Mesenchymal stem cell (in vitro differentiated cells and primary cell): ENCODE results near the gene SCAF1.
A peak's percentile ranks its signal among the peaks of the same experiment; 100 is the strongest.

Source experiments
- DNase-seq: peaks from one replicate; pipeline ENCODE4 v3.0.0-alpha.2; 2013
- H2AFZ ChIP-seq: one replicate; pipeline ENCODE4 v1.6.1; 2013; ENCODE audit warnings: low read depth, mild to moderate bottlenecking, control low read depth, inconsistent platforms, low read length, moderate library complexity
- H2AK5ac ChIP-seq: 2 replicates; pipeline ENCODE4 v1.6.1; 2013; ENCODE audit warnings: low read length, moderate library complexity, mild to moderate bottlenecking, inconsistent platforms; ENCODE audit not compliant: severe bottlenecking
- H2BK120ac ChIP-seq: one replicate; pipeline ENCODE4 v1.6.1; 2013; ENCODE audit warnings: low read depth, mild to moderate bottlenecking, inconsistent platforms, low read length, moderate library complexity
- H2BK12ac ChIP-seq, 2 experiments: one replicate each; pipeline ENCODE4 v1.6.1; 2013; ENCODE audit warnings: inconsistent platforms in 2 of 2, low read length in 2 of 2, mild to moderate bottlenecking in 2 of 2, moderate library complexity in 2 of 2, control low read depth in 1 of 2
- H2BK15ac ChIP-seq: one replicate; pipeline ENCODE4 v1.6.1; 2013; ENCODE audit warnings: mild to moderate bottlenecking, low read depth, inconsistent platforms; ENCODE audit not compliant: poor library complexity, severe bottlenecking
- H2BK5ac ChIP-seq: 2 replicates; pipeline ENCODE4 v1.6.1; 2013; ENCODE audit warnings: low read depth, mild to moderate bottlenecking, low read length, control low read depth, inconsistent platforms; ENCODE audit not compliant: poor library complexity, severe bottlenecking
- H3K14ac ChIP-seq, 2 experiments: one replicate each; pipeline ENCODE4 v1.6.1; 2013; ENCODE audit warnings: inconsistent platforms in 2 of 2, low read length in 2 of 2, control low read depth in 1 of 2, mild to moderate bottlenecking in 1 of 2, moderate library complexity in 1 of 2
- H3K18ac ChIP-seq, 2 experiments: one replicate each; pipeline ENCODE4 v1.6.1; 2013; ENCODE audit warnings: inconsistent platforms in 2 of 2, low read length in 2 of 2, control low read depth in 1 of 2, low read depth in 1 of 2, mild to moderate bottlenecking in 1 of 2
- H3K23ac ChIP-seq, 2 experiments: one replicate each; pipeline ENCODE4 v1.6.1; 2013; ENCODE audit warnings: inconsistent platforms in 2 of 2, low read length in 2 of 2, mild to moderate bottlenecking in 2 of 2, moderate library complexity in 2 of 2, control low read depth in 1 of 2
- H3K27ac ChIP-seq: 2 replicates; pipeline ENCODE4 v1.5.1; 2013; ENCODE audit warnings: mild to moderate bottlenecking, moderate library complexity, low read length, control low read depth, inconsistent platforms; ENCODE audit not compliant: poor library complexity, severe bottlenecking
- H3K27me3 ChIP-seq, 2 experiments: 2 replicates each; pipeline versions ENCODE4 v1.6.1 to v1.7.0; 2013; ENCODE audit warnings: low read length in 2 of 2, mild to moderate bottlenecking in 2 of 2, moderate library complexity in 2 of 2, control low read depth in 1 of 2, inconsistent platforms in 1 of 2; ENCODE audit not compliant: control insufficient read depth in 1 of 2, insufficient read depth in 1 of 2
- H3K36me3 ChIP-seq, 2 experiments: 2 replicates each; pipeline versions ENCODE4 v1.6.1 to v1.7.0; 2013; ENCODE audit warnings: low read length in 2 of 2, control low read depth in 1 of 2, inconsistent platforms in 1 of 2, low read depth in 1 of 2, mild to moderate bottlenecking in 1 of 2; ENCODE audit not compliant: insufficient read depth in 2 of 2, control insufficient read depth in 1 of 2
- H3K4ac ChIP-seq, 2 experiments: one replicate each; pipeline ENCODE4 v1.6.1; 2013; ENCODE audit warnings: inconsistent platforms in 2 of 2, low read length in 2 of 2, mild to moderate bottlenecking in 2 of 2, moderate library complexity in 2 of 2, control low read depth in 1 of 2, low read depth in 1 of 2
- H3K4me1 ChIP-seq: 2 replicates; pipeline ENCODE4 v1.6.1; 2013; ENCODE audit warnings: low read depth, low read length, control low read depth; ENCODE audit not compliant: control insufficient read depth, insufficient read depth
- H3K4me2 ChIP-seq: 2 replicates; pipeline ENCODE4 v1.6.1; 2013; ENCODE audit warnings: low read length, mild to moderate bottlenecking, inconsistent platforms; ENCODE audit not compliant: poor library complexity, severe bottlenecking
- H3K4me3 ChIP-seq, 2 experiments: 2 replicates each; pipeline versions ENCODE4 v1.5.1 to v1.7.0; 2013; ENCODE audit warnings: low read length in 2 of 2, mild to moderate bottlenecking in 2 of 2, control low read depth in 1 of 2, low read depth in 1 of 2; ENCODE audit not compliant: insufficient read depth in 1 of 2
- H3K79me1 ChIP-seq: replicated peaks from 2 replicates; pipeline ENCODE4 v1.6.1; 2013; ENCODE audit warnings: mild to moderate bottlenecking, control low read depth, low read length, inconsistent platforms; ENCODE audit not compliant: poor library complexity, severe bottlenecking
- H3K9ac ChIP-seq: 2 replicates; pipeline ENCODE4 v1.7.0; 2013; ENCODE audit warnings: mild to moderate bottlenecking, low read length, moderate library complexity
- H3K9me3 ChIP-seq: 2 replicates; pipeline ENCODE4 v1.7.0; 2013; ENCODE audit warnings: mild to moderate bottlenecking, low read length; ENCODE audit not compliant: control insufficient read depth
- H4K8ac ChIP-seq: one replicate; pipeline ENCODE4 v1.6.1; 2013; ENCODE audit warnings: inconsistent platforms, mild to moderate bottlenecking, low read length, moderate library complexity
- H4K91ac ChIP-seq: one replicate; pipeline ENCODE4 v1.6.1; 2013; ENCODE audit warnings: mild to moderate bottlenecking, low read length, inconsistent platforms
- WGBS: methylation state at CpG from one replicate; pipeline ENCODE4 v1.1.7; 2013; ENCODE audit warnings: mixed read lengths; 5-methylcytosine and 5-hydroxymethylcytosine counted together

Gene SCAF1

DNA sequence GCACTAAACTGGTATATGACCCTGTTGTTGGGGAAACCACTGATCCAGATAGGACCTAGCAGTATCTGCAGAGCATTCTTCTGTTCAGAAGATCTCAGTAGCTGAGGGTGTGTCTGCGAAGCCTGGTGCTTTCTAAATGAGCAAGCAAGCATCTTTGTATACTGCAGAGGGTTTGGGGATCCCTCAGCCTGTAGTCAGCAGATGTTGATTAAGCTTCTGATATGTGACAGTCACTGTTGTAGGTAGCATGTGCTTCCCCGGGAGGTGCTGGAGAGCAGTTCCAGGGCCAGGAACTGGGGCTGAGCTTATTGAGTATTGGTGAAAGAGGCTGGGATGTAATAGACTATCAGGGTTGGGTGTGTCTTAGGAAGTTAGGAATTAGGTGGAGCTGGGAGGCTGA, 1.5 kb downstream of the SCAF1 start:
- H3K79me1 ChIP-seq = peaks cover 10% of the 10 kb centered on the region
- peak overlapping the region in 1 of 2 experiments; percentile 100 for H3K4me3 ChIP-seq
- 85% methylated on average over 2 of the region's 2 CpGs for whole genome bisulfite sequencing
- H3K27ac ChIP-seq = no peak overlapping the region
- H4K91ac ChIP-seq = no peak overlapping the region
- no peaks in the 10 kb centered on the region for H3K9me3 ChIP-seq
- H2BK12ac ChIP-seq = peak overlapping the region in 1 of 2 experiments; percentile 19
- H3K36me3 ChIP-seq = peaks cover 36% of the 10 kb centered on the region in 2 experiments
- DNase-seq = no peak
- H3K23ac ChIP-seq = no peak overlapping the region
- no peak overlapping the region for H3K18ac ChIP-seq
- no peak overlapping the region for H2BK120ac ChIP-seq
- H3K9ac ChIP-seq = peak overlapping the region; percentile 100
- peak overlapping the region; percentile 58 for H3K4me2 ChIP-seq
- no peak overlapping the region for H2AK5ac ChIP-seq
- H2BK5ac ChIP-seq = no peak overlapping the region
- H3K4ac ChIP-seq = no peak overlapping the region
- peaks cover 25% of the 10 kb centered on the region for H3K4me1 ChIP-seq
- H4K8ac ChIP-seq = no peak overlapping the region
- H2AFZ ChIP-seq = no peak overlapping the region
- H3K27me3 ChIP-seq = no peaks in the 10 kb centered on the region
- H3K14ac ChIP-seq = no peak overlapping the region
- no peak overlapping the region for H2BK15ac ChIP-seq

DNA sequence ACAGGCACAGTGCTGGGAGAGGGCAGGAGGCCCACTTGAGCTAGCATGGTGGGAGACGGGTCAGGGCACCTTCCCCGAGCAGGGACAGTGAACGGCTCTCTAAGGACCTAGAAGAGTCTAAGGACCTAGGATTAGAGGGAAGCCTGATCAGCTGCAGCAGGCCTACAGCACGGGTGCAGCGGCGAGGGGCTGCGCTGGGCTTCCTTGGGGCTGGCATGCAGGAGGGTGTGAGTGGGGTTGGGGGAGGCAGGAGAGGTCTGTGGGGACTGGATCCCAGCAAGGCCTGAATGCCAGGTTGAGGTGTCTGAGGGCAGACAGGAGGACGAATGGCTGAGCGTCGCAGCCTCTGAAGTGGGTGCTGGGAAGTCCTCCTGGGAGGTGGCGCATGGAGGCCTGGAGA, 3.6 kb downstream of the SCAF1 start:
- 97% methylated on average over 11 of the region's 11 CpGs for WGBS
- peaks cover 12% of the 10 kb centered on the region for H3K79me1 ChIP-seq

DNA sequence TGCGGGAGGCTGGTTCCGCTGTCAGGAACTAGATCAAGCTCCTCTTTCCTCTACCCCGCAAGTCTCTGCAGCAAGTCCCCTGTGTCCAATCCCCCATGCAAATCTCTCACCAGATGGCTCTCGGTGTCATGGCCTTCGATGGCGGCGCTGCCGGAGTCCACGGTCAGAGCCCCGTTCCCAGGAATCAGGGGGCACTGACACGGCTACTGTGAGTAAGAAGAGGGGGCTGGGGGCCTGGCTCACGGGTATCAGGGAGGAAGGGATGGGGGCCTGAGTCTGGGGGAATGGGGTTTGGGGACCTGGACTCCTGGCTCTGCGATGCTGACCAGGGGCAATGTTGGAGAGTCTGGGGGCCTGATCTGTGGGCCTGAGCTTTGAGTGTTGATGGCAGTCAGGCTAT, 4.0 kb downstream of the SCAF1 start:
- DNase-seq = no peak
- Histone ChIP-seq H3K9ac (no peak overlapping the region), H3K36me3 (peaks cover 52 to 55% of the 10 kb centered on the region in 2 experiments), H3K23ac (no peak overlapping the region), H2BK12ac (no peak overlapping the region), H2AK5ac (no peak overlapping the region), H3K4me3 (no peak overlapping the region), H4K8ac (no peak overlapping the region), H3K18ac (no peak overlapping the region), H3K4me1 (peaks cover 18% of the 10 kb centered on the region), H3K27me3 (no peaks in the 10 kb centered on the region), H2BK5ac (no peak overlapping the region), H3K4me2 (no peak overlapping the region), H2BK120ac (no peak overlapping the region), H3K79me1 (peaks cover 14% of the 10 kb centered on the region), H2BK15ac (no peak overlapping the region), H3K27ac (no peak overlapping the region), H3K9me3 (no peaks in the 10 kb centered on the region), H3K4ac (no peak overlapping the region), H3K14ac (no peak overlapping the region), H4K91ac (no peak overlapping the region), H2AFZ (no peak overlapping the region)
- WGBS = over 99% methylated on average over 13 of the region's 13 CpGs

More for the DNA sequence above, 3.6 kb downstream of the SCAF1 start:
- Histone ChIP-seq H4K91ac (no peak overlapping the region), H3K36me3 (peaks cover 51 to 52% of the 10 kb centered on the region in 2 experiments), H3K27ac (no peak overlapping the region), H2AFZ (no peak overlapping the region), H3K14ac (no peak overlapping the region), H3K4me2 (no peak overlapping the region), H2BK120ac (no peak overlapping the region), H3K4me3 (no peak overlapping the region), H3K18ac (no peak overlapping the region), H3K27me3 (no peaks in the 10 kb centered on the region), H2AK5ac (no peak overlapping the region), H2BK15ac (no peak overlapping the region), H3K9me3 (no peaks in the 10 kb centered on the region), H3K9ac (peak overlapping the region; percentile 51), H4K8ac (peak overlapping the region; percentile 19), H3K4ac (no peak overlapping the region), H2BK5ac (no peak overlapping the region), H2BK12ac (no peak overlapping the region), H3K4me1 (peaks cover 18% of the 10 kb centered on the region), H3K23ac (no peak overlapping the region)
- DNase-seq = no peak

DNA sequence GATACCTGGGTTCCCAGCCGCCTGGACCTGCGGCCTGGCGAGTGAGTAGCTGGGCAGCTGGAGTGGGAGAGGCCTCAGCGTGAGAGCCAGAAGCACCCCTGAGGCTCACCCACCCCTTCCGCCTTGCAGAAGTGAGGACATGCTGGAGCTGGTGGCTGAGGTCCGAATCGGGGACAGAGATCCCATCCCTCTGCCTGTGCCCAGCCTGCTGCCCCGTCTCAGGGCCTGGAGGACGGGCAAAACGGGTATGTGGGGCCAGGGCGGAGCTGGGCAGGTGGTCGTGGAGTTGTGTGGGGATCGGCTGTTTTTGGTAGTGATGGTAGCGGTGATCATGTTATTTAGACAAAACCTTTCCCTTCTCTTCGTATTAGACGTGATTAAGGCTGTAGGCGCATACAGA, 4.6 kb downstream of the SCAF1 start:
- H2BK12ac ChIP-seq = no peak overlapping the region
- peaks cover 17% of the 10 kb centered on the region for H3K79me1 ChIP-seq
- H3K14ac ChIP-seq = no peak overlapping the region
- no peak overlapping the region for H4K8ac ChIP-seq
- peaks cover 18% of the 10 kb centered on the region for H3K4me1 ChIP-seq
- no peak overlapping the region for H3K23ac ChIP-seq
- H2AFZ ChIP-seq = no peak overlapping the region
- no peak overlapping the region for H2BK120ac ChIP-seq
- H3K9me3 ChIP-seq = no peaks in the 10 kb centered on the region
- no peak overlapping the region for H2BK15ac ChIP-seq
- no peak overlapping the region for H2AK5ac ChIP-seq
- no peak overlapping the region for H3K4ac ChIP-seq
- H3K36me3 ChIP-seq = peaks cover 52 to 61% of the 10 kb centered on the region in 2 experiments
- no peak overlapping the region for H3K9ac ChIP-seq
- H3K18ac ChIP-seq = no peak overlapping the region
- no peaks in the 10 kb centered on the region for H3K27me3 ChIP-seq
- H2BK5ac ChIP-seq = no peak overlapping the region
- H4K91ac ChIP-seq = no peak overlapping the region
- no peak overlapping the region for H3K4me2 ChIP-seq
- WGBS = 97% methylated on average over 17 of the region's 17 CpGs
- no peak overlapping the region for H3K27ac ChIP-seq
- H3K4me3 ChIP-seq = no peak overlapping the region
- DNase-seq = no peak
